ENCODE data around the gene ARPC2. TPM values are rescaled to one million over a fixed set of nuclear protein-coding genes. Genes with fewer than 3 reads are reported as not detected.
A peak's percentile ranks its signal among the peaks of the same experiment; 100 is the strongest.

ARPC2 gene
- total RNA-seq, 1 experiment from 2014 or later, result 273 TPM

GRCh38 chr2:218266316-218266979, 49.5 kb downstream of the ARPC2 start:
- peaks cover 7% of the 10 kb centered on the region; the same call in 1 of the 2 replicates for H3K36me3 ChIP-seq (ENCODE audit: low read depth)
- POLR2A ChIA-PET (ENCODE audit: unreplicated experiment), result interaction anchor here (0.6 kb wide), 1 partner anchor 404 kb away, joined by 7 read pairs; no protein-coding TSS in a partner anchor

GRCh38 chr2:218267259-218267658, 50.3 kb downstream of the ARPC2 start:
- H3K27me3 ChIP-seq (ENCODE audit: insufficient read depth, low read depth), result no peaks in the 10 kb centered on the region
- no peak for DNase-seq
- peaks cover 13% of the 10 kb centered on the region; the same call in 1 of the 2 replicates for H3F3A ChIP-seq (ENCODE audit: insufficient read depth, low read depth)
- CTCF ChIA-PET, result no interaction called here
- H4K20me1 ChIP-seq (ENCODE audit: insufficient read depth), result peaks cover 27% of the 10 kb centered on the region
- H2AFZ ChIP-seq, result no peak overlapping the region
- H3K27ac ChIP-seq, result no peak overlapping the region
- no peak for TF ChIP-seq CTCF (conservative IDR thresholded peaks at IDR 0.05)
- peaks cover 7% of the 10 kb centered on the region; the same call in 1 of the 2 replicates for H3K36me3 ChIP-seq (ENCODE audit: low read depth)
- no peaks in the 10 kb centered on the region for H3K9me2 ChIP-seq (ENCODE audit: insufficient read depth)
- no peak overlapping the region for H3K4me2 ChIP-seq
- intact Hi-C loops (cut with micrococcal nuclease; ENCODE audit: unreplicated experiment), result no loop called here
- H3K4me3 ChIP-seq, result no peak overlapping the region
- no TSS peak for BruUV-seq (replicated peaks)
- POLR2A ChIA-PET (ENCODE audit: unreplicated experiment), result interaction anchor here (0.6 kb wide), 1 partner anchor 405 kb away, joined by 7 read pairs; no protein-coding TSS in a partner anchor
- H3K9me3 ChIP-seq (ENCODE audit: insufficient read depth, low read depth), result no peaks in the 10 kb centered on the region
- peaks cover 49% of the 10 kb centered on the region for H3K79me2 ChIP-seq (ENCODE audit: low read depth)
- H3K4me1 ChIP-seq (replicated peaks; ENCODE audit: insufficient read depth), result peaks cover 15% of the 10 kb centered on the region

More at GRCh38 chr2:218266316-218266979, 49.5 kb downstream of the ARPC2 start:
- no TSS peak for BruUV-seq (replicated peaks)
- no peak overlapping the region for H3K4me2 ChIP-seq
- H3K27ac ChIP-seq, result no peak overlapping the region
- H2AFZ ChIP-seq, result no peak overlapping the region
- TF ChIP-seq EZH2 (IDR thresholded peaks at IDR 0.05; ENCODE audit: low read depth), result no peak
- no peak for TF ChIP-seq CTCF (conservative IDR thresholded peaks at IDR 0.05)
- intact Hi-C loops (cut with micrococcal nuclease; ENCODE audit: unreplicated experiment), result no loop called here
- no peak overlapping the region for H3K4me3 ChIP-seq
- H3K27me3 ChIP-seq (ENCODE audit: insufficient read depth, low read depth), result no peaks in the 10 kb centered on the region
- H3K9me3 ChIP-seq (ENCODE audit: insufficient read depth, low read depth), result no peaks in the 10 kb centered on the region
- CTCF ChIA-PET, result no interaction called here
- no peaks in the 10 kb centered on the region for H3K9me2 ChIP-seq (ENCODE audit: insufficient read depth)
- peaks cover 27% of the 10 kb centered on the region for H4K20me1 ChIP-seq (ENCODE audit: insufficient read depth)
- H3F3A ChIP-seq (ENCODE audit: insufficient read depth, low read depth), result peaks cover 6% of the 10 kb centered on the region; the same call in 1 of the 2 replicates
- peaks cover 7% of the 10 kb centered on the region for H3K4me1 ChIP-seq (replicated peaks; ENCODE audit: insufficient read depth)
- no peak for DNase-seq
- peaks cover 41% of the 10 kb centered on the region for H3K79me2 ChIP-seq (ENCODE audit: low read depth)

GRCh38 chr2:218269900-218270720, 53.1 kb downstream of the ARPC2 start, which contains the start of the genes AAMP and PNKD:
Gene AAMP, minus strand, starts transcription at chr2:218270137. Its CDS starts 51 bp downstream, at chr2:218270086.
Gene PNKD, plus strand, starts transcription at chr2:218270519. Its CDS starts 17 bp downstream, at chr2:218270536.
- Histone ChIP-seq H3K36me3 (ENCODE audit: low read depth) (peaks cover 12% of the 10 kb centered on the region), H3K9me3 (ENCODE audit: insufficient read depth, low read depth) (no peaks in the 10 kb centered on the region), H3K9me2 (ENCODE audit: insufficient read depth) (no peaks in the 10 kb centered on the region), H2AFZ (peak within 1 kb of the TSS; percentile 79), H3K27me3 (ENCODE audit: insufficient read depth, low read depth) (no peaks in the 10 kb centered on the region), H3K4me1 (replicated peaks; ENCODE audit: insufficient read depth) (peaks cover 39% of the 10 kb centered on the region), H4K20me1 (ENCODE audit: insufficient read depth) (peaks cover 27% of the 10 kb centered on the region), H3K27ac (peak within 1 kb of the TSS; percentile 54), H3K4me2 (peak within 1 kb of the TSS; percentile 97), H3F3A (ENCODE audit: insufficient read depth, low read depth) (peaks cover 31% of the 10 kb centered on the region), H3K4me3 (peak within 1 kb of the TSS; percentile 91), H3K79me2 (ENCODE audit: low read depth) (peaks cover 52% of the 10 kb centered on the region)
- ChIA-PET POLR2A (ENCODE audit: unreplicated experiment) (interaction anchor here (0.6 to 1.6 kb wide), 5 partner anchors 17 to 453 kb away, joined by 3 to 13 read pairs (median 6); no protein-coding TSS in a partner anchor), CTCF (interaction anchor here (0.9 to 1.0 kb wide), 2 partner anchors 126 to 196 kb away, joined by 3 read pairs; no protein-coding TSS in a partner anchor)
- intact Hi-C loops (cut with micrococcal nuclease; ENCODE audit: unreplicated experiment), result loop anchor here (1.0 to 10.0 kb wide), 4 partner anchors 83 to 577 kb away; partner anchors contain the start of genes BCS1L, CATIP and ZNF142
- no peak; the same call in 1 of the 2 replicates for TF ChIP-seq CTCF (conservative IDR thresholded peaks at IDR 0.05)
- TF ChIP-seq EZH2 (IDR thresholded peaks at IDR 0.05; ENCODE audit: low read depth), result no peak
- no TSS peak for BruUV-seq (replicated peaks)
- DNase-seq, result peak; percentile 94 to 100
